ENCODE data around the gene PDE4D. TPM values are rescaled to one million over a fixed set of nuclear protein-coding genes. Genes with fewer than 3 reads are reported as not detected.

The PDE4D gene
- total RNA-seq, 6 experiments from 2014 or later: 1.6 to 10.3 (median 5.6) TPM

DNA sequence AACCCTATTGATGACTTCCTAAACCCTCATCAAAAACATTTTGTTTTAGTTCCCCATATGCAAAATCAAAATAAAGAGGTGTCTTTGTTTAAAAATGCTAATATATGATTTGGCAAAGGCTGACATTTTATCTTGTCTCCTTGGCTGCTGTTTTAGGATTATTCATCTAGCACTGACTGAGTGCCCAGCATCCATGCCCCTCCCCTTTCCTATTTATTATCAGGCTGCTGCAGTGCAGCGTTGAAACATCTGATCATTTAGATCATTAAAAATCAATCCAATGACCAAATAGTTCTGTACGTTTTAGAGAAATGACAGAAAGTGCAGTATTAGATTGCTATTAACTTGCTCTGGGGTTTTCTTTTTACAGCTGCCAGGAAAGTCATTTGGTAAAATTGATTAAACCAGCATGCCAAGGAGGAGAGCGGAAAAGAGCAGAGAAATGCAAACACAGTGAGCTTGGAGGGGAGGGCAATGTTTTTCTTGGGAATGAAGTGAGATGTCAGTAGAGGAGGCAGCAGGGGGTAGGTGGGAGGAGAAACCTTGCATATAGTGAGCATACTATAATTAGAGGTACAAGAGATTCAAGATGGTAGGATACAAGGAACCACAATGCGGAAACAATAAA, 286.3 kb downstream of the PDE4D start:
- TF ChIP-seq POLR2A (IDR thresholded peaks at IDR 0.05): no peak
- Histone ChIP-seq H3K9me3 (no peaks in the 10 kb centered on the region), H3K4me1 (no peaks in the 10 kb centered on the region), H3K27me3 (no peaks in the 10 kb centered on the region), H3K36me3 (no peaks in the 10 kb centered on the region), H3K27ac (no peak overlapping the region), H3K4me3 (no peak overlapping the region)
- intact Hi-C loops (cut with DNase I): no loop called here
- WGBS (ENCODE audit: insufficient coverage, low coverage, low lambda C conversion rate, missing lambda C conversion rate): 46% methylated on average over 4 of the region's 4 CpGs
- ATAC-seq: no peak
- DNase-seq: no peak

DNA sequence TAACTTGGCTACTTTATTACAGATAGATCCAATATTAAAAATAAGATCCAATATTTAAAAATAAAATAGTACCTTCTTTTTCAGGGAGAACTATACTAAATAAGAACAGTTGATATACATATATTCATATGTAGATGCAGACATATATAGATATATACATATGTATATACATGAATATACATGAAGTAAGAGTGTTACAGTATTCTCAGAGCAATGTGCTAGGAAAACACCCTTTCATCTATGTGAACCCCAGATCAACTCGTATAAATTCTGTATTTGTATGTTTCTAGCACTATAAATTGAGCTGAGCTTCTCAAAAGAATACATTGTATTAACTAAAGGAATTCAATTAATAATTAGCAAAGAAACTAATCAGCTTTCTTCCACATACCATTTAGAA, 287.6 kb downstream of the PDE4D start:
- WGBS (ENCODE audit: insufficient coverage, low coverage, low lambda C conversion rate, missing lambda C conversion rate): 75% methylated on average over 1 of the region's 1 CpG

DNA sequence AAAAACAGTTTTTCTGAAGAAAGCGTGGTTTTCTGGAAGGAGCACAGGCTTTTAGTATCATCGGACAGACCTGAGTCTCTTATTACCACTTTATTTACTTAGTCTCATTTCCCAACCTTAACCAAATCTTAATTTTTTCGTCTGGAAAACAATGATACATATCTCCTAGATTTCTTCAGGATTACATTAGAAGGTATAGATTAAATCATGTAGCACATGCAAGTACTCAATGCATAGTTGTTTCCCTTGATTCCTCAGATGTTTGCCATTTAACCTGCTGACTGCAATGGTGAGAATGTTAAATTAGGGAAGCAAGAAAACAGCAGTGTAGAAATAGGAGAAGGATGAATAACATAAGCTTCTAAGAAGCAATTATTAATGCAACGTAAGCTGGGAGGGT, 289.4 kb downstream of the PDE4D start:
- ATAC-seq: no peak
- Histone ChIP-seq H3K4me1 (peaks cover 0 to under 1% (median 0%) of the 10 kb centered on the region in 4 donors), H3K9me3 (no peaks in the 10 kb centered on the region), H3K4me3 (no peak overlapping the region), H3K27ac (no peak overlapping the region), H3K27me3 (no peaks in the 10 kb centered on the region), H3K36me3 (no peaks in the 10 kb centered on the region)
- TF ChIP-seq, protein P1, sequence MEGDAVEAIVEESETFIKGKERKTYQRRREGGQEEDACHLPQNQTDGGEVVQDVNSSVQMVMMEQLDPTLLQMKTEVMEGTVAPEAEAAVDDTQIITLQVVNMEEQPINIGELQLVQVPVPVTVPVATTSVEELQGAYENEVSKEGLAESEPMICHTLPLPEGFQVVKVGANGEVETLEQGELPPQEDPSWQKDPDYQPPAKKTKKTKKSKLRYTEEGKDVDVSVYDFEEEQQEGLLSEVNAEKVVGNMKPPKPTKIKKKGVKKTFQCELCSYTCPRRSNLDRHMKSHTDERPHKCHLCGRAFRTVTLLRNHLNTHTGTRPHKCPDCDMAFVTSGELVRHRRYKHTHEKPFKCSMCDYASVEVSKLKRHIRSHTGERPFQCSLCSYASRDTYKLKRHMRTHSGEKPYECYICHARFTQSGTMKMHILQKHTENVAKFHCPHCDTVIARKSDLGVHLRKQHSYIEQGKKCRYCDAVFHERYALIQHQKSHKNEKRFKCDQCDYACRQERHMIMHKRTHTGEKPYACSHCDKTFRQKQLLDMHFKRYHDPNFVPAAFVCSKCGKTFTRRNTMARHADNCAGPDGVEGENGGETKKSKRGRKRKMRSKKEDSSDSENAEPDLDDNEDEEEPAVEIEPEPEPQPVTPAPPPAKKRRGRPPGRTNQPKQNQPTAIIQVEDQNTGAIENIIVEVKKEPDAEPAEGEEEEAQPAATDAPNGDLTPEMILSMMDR (IDR thresholded peaks at IDR 0.05): no peak
- TF ChIP-seq POLR2A (IDR thresholded peaks at IDR 0.05): no peak
- intact Hi-C loops (cut with DNase I): no loop called here
- no peak for DNase-seq
- WGBS (ENCODE audit: insufficient coverage, low coverage, low lambda C conversion rate, missing lambda C conversion rate): 58% methylated on average over 4 of the region's 4 CpGs

More for the DNA sequence above, 287.6 kb downstream of the PDE4D start:
- TF ChIP-seq, protein P1 (IDR thresholded peaks at IDR 0.05): no peak
- no peak for TF ChIP-seq POLR2A (IDR thresholded peaks at IDR 0.05)
- DNase-seq (no peak), ATAC-seq (no peak)
- Histone ChIP-seq H3K27me3 (no peaks in the 10 kb centered on the region), H3K36me3 (no peaks in the 10 kb centered on the region), H3K9me3 (no peaks in the 10 kb centered on the region), H3K4me1 (no peaks in the 10 kb centered on the region), H3K27ac (no peak overlapping the region), H3K4me3 (no peak overlapping the region)
- intact Hi-C loops (cut with DNase I): no loop called here

DNA sequence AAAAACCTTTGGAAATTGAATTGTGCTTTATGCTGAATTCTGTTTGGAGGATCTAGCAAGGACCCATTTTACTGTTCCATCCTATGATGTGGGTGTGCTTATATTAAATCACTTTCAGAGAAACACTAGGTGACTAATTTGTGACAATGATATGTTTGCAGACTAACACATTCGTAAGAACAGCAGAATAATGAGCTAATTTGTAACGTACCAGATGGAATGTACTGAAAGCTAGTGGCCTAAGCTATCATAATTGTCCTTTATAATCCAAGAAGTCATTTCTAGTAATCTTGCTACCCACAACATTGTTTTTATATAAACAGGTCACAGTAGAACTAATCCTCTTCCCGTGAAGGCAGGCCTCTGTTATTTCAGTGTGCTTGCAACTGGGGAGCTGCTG, 292.5 kb downstream of the PDE4D start:
- Histone ChIP-seq H3K4me3 (no peak overlapping the region), H3K4me1 (peaks cover 0 to 5% (median 0%) of the 10 kb centered on the region in 4 donors), H3K36me3 (no peaks in the 10 kb centered on the region), H3K27ac (no peak overlapping the region), H3K9me3 (no peaks in the 10 kb centered on the region), H3K27me3 (no peaks in the 10 kb centered on the region)
- intact Hi-C loops (cut with DNase I): no loop called here
- no peak for ATAC-seq
- 68% methylated on average over 3 of the region's 3 CpGs for WGBS (ENCODE audit: insufficient coverage, low coverage, low lambda C conversion rate, missing lambda C conversion rate)
- DNase-seq: no peak
- TF ChIP-seq, protein P1 (IDR thresholded peaks at IDR 0.05): no peak
- no peak for TF ChIP-seq POLR2A (IDR thresholded peaks at IDR 0.05)

DNA sequence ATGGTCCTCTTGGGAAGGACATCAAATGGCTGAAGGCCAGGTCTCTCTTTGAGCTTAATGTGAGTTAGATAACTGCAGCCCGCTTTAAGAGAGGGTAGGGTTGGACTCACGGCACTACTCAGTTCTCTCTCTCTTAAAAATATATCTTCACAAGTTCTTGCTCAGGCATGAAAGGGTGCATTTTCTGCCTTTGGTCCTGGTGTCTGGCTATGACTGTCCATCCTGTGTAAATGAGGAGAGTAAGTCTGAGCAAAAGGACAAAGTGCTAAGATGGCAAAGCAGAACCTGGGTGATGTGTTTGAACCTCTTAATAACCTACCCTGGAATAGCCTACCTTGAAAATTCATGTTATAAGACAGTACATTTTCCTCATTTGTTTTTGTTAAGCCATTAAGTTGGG, 293.4 kb downstream of the PDE4D start:
- Histone ChIP-seq H3K4me1 (peaks cover 0 to 5% (median 0%) of the 10 kb centered on the region in 4 donors), H3K4me3 (no peak overlapping the region), H3K36me3 (no peaks in the 10 kb centered on the region), H3K27ac (no peak overlapping the region), H3K9me3 (no peaks in the 10 kb centered on the region), H3K27me3 (no peaks in the 10 kb centered on the region)
- TF ChIP-seq, protein P1 (IDR thresholded peaks at IDR 0.05): no peak
- TF ChIP-seq POLR2A (IDR thresholded peaks at IDR 0.05): no peak
- ATAC-seq: no peak
- intact Hi-C loops (cut with DNase I): no loop called here
- 100% methylated on average over 2 of the region's 2 CpGs for WGBS (ENCODE audit: insufficient coverage, low coverage, low lambda C conversion rate, missing lambda C conversion rate)
- DNase-seq: no peak

Measured in right lobe of liver (tissue), 6 donors.